K562 (cell line): ENCODE measurements around the gene JUN. TPM values are rescaled to one million over a fixed set of nuclear protein-coding genes. Genes with fewer than 3 reads are reported as not detected.

Experiments
- CBX5 ChIP-seq: IDR thresholded peaks from 2 replicates; pipeline ENCODE4 v1.6.1; 2014; ENCODE audit warnings: low read depth, borderline replicate concordance
- CCAR2 ChIP-seq: fragments of 200-400 bp; formaldehyde crosslinking; IDR thresholded peaks from 2 replicates; pipeline ENCODE4 v1.6.1; 2017; ENCODE audit warnings: mild to moderate bottlenecking, low read depth, low read length
- CHD1 ChIP-seq: fragments of 200-600 bp; sonication (generic); IDR thresholded peaks from one replicate; pipeline ENCODE4 v1.6.1; 2012; ENCODE audit warnings: mild to moderate bottlenecking, moderate library complexity, low read length, inconsistent platforms
- EP300 ChIP-seq: IDR thresholded peaks from 2 replicates; pipeline ENCODE4 v1.6.1; 2012; ENCODE audit warnings: low read length, improper control_type of control experiment
- GABPB1 ChIP-seq: sonication (generic); formaldehyde crosslinking; IDR thresholded peaks from 2 replicates; pipeline ENCODE4 v1.8.0; 2022; ENCODE audit warnings: mild to moderate bottlenecking, missing genetic modification reagents
- GATAD2B ChIP-seq: fragments of 450-650 bp; IDR thresholded peaks from 2 replicates; pipeline ENCODE4 v1.6.1; 2017; ENCODE audit warnings: mild to moderate bottlenecking, borderline replicate concordance
- MBD2 ChIP-seq: sonication (generic); IDR thresholded peaks from 2 replicates; pipeline ENCODE4 v1.6.1; 2016; ENCODE audit warnings: low read depth, borderline replicate concordance
- PRPF4 ChIP-seq: fragments of 200-400 bp; formaldehyde crosslinking; IDR thresholded peaks from one replicate; pipeline ENCODE4 v1.6.1; 2017; ENCODE audit warnings: low read length, low read depth, mild to moderate bottlenecking; ENCODE audit not compliant: insufficient read depth, poor library complexity, severe bottlenecking
- TCF3 ChIP-seq: sonication (generic); formaldehyde crosslinking; IDR thresholded peaks from 2 replicates; pipeline ENCODE4 v1.4.0; 2020; ENCODE audit warnings: mild to moderate bottlenecking, missing genetic modification reagents
- ZNF75A ChIP-seq: fragments of 450-650 bp; formaldehyde crosslinking; IDR thresholded peaks from 2 replicates; pipeline ENCODE4 v1.4.0; 2020; ENCODE audit warnings: mild to moderate bottlenecking
- polyA plus RNA-seq, 8 experiments: library from polyadenylated mRNA; depleted of rRNA in 4 of 8; stranded (reverse) in 5 of 8; unstranded in 3 of 8; fragments of >200 nt; fragmentation: Nextera tagmentation in 2 of 8; fragmentation: Illumina TruSeq in 1 of 8; extraction: Ambion mirVana in 2 of 8; extraction: Trizol in 1 of 8; gene quantifications; 2 replicates each; pipeline versions ENCODE4 v1.2.1 to v1.2.3, GENCODE V29; 2011 to 2014; ENCODE audit warnings: inconsistent platforms in 1 of 8, missing spikeins in 1 of 8
- total RNA-seq, 7 experiments: library from RNA; depleted of rRNA in 6 of 7; stranded (reverse); fragments of >200 nt in 6 of 7; fragmentation: Illumina TruSeq in 2 of 7; extraction: Trizol in 2 of 7; gene quantifications; 2 replicates each; pipeline versions ENCODE4 v1.2.1 to v1.2.3, GENCODE V29; 2011 to 2021; ENCODE audit warnings: low replicate concordance in 1 of 7
- TF ChIP-seq, protein P1 (sequence below): sonication (generic); formaldehyde crosslinking; IDR thresholded peaks from 2 replicates; pipeline ENCODE4 v1.8.0; 2023; ENCODE audit warnings: mild to moderate bottlenecking, missing genetic modification reagents
- TF ChIP-seq, protein P2 (sequence below), 2 experiments: fragments of 450-650 bp; IDR thresholded peaks; 2 replicates each; pipeline ENCODE4 v1.6.1; 2018; ENCODE audit warnings: mild to moderate bottlenecking in 2 of 2, low read depth in 1 of 2; ENCODE audit not compliant: partially characterized antibody in 2 of 2
- TF ChIP-seq, protein P3 (sequence below): fragments of 200-800 bp; sonication (Bioruptor generic); IDR thresholded peaks from 2 replicates; pipeline ENCODE4 v1.6.1; 2017; ENCODE audit warnings: missing genetic modification characterization, missing compliant biosample characterization
- TF ChIP-seq, protein P4 (sequence below): fragments of 450-650 bp; formaldehyde crosslinking; IDR thresholded peaks from 2 replicates; pipeline ENCODE4 v1.4.0; 2020; ENCODE audit warnings: mild to moderate bottlenecking, mixed read lengths
- TF ChIP-seq, protein P5 (sequence below), 2 experiments: fragments of 450-650 bp; conservative IDR thresholded peaks; 2 replicates each; pipeline ENCODE4 v1.6.1; 2017; ENCODE audit warnings: mild to moderate bottlenecking in 2 of 2, moderate library complexity in 2 of 2

Gene JUN
- total and polyA plus RNA-seq, 9 of the 15 experiments (the other 6 are each of a cell fraction or from before 2014, with no cell fraction given) = 0.32 to 23.4 (median 4.0) TPM

DNA sequence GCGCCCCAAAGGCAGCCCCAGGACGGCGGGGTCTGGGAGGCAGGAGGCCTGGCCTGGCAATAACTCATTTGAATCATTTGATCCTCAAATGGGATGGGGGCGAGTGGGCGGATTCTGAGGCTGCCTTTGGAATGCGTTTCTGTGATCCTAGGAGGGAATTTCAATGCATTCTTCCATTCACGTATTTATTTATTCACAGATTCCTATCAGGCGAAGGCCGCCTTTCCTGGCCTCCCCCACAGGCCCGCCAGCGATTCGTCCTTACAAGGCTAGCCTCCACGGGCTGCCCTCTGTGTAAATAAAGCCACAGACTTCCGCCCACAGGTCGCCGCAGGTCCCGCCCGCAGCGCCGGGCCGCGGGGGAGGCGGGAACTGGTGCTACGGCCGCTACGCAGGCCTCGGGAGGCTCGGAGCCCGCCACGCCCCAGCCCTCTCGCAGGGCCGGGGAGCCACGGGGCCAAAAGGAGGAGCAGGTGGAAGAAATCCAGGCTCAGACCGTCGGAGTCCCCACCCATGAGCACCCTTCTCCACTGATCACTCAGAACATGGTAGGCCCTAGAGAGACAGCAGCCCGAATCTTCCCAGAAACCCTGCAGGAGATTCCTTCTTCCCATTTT lies 31.3 kb upstream of the JUN start (continued):
- TF ChIP-seq, protein P1, sequence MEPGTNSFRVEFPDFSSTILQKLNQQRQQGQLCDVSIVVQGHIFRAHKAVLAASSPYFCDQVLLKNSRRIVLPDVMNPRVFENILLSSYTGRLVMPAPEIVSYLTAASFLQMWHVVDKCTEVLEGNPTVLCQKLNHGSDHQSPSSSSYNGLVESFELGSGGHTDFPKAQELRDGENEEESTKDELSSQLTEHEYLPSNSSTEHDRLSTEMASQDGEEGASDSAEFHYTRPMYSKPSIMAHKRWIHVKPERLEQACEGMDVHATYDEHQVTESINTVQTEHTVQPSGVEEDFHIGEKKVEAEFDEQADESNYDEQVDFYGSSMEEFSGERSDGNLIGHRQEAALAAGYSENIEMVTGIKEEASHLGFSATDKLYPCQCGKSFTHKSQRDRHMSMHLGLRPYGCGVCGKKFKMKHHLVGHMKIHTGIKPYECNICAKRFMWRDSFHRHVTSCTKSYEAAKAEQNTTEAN = no peak
- peak; percentile 29; the same call in 1 of the 2 replicates for TF ChIP-seq MBD2
- no peak for TF ChIP-seq PRPF4
- TF ChIP-seq GABPB1 (CRISPR knock-in tag) = peak; percentile 54; the same call in 1 of the 2 replicates
- TF ChIP-seq CHD1 = no peak
- TF ChIP-seq CBX5 = no peak
- TF ChIP-seq, protein P2, sequence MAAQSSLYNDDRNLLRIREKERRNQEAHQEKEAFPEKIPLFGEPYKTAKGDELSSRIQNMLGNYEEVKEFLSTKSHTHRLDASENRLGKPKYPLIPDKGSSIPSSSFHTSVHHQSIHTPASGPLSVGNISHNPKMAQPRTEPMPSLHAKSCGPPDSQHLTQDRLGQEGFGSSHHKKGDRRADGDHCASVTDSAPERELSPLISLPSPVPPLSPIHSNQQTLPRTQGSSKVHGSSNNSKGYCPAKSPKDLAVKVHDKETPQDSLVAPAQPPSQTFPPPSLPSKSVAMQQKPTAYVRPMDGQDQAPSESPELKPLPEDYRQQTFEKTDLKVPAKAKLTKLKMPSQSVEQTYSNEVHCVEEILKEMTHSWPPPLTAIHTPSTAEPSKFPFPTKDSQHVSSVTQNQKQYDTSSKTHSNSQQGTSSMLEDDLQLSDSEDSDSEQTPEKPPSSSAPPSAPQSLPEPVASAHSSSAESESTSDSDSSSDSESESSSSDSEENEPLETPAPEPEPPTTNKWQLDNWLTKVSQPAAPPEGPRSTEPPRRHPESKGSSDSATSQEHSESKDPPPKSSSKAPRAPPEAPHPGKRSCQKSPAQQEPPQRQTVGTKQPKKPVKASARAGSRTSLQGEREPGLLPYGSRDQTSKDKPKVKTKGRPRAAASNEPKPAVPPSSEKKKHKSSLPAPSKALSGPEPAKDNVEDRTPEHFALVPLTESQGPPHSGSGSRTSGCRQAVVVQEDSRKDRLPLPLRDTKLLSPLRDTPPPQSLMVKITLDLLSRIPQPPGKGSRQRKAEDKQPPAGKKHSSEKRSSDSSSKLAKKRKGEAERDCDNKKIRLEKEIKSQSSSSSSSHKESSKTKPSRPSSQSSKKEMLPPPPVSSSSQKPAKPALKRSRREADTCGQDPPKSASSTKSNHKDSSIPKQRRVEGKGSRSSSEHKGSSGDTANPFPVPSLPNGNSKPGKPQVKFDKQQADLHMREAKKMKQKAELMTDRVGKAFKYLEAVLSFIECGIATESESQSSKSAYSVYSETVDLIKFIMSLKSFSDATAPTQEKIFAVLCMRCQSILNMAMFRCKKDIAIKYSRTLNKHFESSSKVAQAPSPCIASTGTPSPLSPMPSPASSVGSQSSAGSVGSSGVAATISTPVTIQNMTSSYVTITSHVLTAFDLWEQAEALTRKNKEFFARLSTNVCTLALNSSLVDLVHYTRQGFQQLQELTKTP (IDR thresholded peaks at IDR 0.05; ENCODE audit: low read depth in 1 of 2, partially characterized antibody in 2 of 2) = no peak
- TF ChIP-seq TCF3 (CRISPR knock-in tag) = peak; percentile 45
- TF ChIP-seq, protein P3, sequence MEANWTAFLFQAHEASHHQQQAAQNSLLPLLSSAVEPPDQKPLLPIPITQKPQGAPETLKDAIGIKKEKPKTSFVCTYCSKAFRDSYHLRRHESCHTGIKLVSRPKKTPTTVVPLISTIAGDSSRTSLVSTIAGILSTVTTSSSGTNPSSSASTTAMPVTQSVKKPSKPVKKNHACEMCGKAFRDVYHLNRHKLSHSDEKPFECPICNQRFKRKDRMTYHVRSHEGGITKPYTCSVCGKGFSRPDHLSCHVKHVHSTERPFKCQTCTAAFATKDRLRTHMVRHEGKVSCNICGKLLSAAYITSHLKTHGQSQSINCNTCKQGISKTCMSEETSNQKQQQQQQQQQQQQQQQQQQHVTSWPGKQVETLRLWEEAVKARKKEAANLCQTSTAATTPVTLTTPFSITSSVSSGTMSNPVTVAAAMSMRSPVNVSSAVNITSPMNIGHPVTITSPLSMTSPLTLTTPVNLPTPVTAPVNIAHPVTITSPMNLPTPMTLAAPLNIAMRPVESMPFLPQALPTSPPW (CRISPR knock-in tag) = peak; percentile 62
- TF ChIP-seq GATAD2B = peak; percentile 23; the same call in 1 of the 2 replicates
- TF ChIP-seq CCAR2 = no peak
- TF ChIP-seq, protein P4, sequence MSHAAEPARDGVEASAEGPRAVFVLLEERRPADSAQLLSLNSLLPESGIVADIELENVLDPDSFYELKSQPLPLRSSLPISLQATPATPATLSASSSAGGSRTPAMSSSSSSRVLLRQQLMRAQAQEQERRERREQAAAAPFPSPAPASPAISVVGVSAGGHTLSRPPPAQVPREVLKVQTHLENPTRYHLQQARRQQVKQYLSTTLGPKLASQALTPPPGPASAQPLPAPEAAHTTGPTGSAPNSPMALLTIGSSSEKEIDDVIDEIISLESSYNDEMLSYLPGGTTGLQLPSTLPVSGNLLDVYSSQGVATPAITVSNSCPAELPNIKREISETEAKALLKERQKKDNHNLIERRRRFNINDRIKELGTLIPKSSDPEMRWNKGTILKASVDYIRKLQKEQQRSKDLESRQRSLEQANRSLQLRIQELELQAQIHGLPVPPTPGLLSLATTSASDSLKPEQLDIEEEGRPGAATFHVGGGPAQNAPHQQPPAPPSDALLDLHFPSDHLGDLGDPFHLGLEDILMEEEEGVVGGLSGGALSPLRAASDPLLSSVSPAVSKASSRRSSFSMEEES (CRISPR knock-in tag) = no peak
- no peak for TF ChIP-seq ZNF75A
- TF ChIP-seq EP300 = peak; percentile 72
- TF ChIP-seq, protein P5, sequence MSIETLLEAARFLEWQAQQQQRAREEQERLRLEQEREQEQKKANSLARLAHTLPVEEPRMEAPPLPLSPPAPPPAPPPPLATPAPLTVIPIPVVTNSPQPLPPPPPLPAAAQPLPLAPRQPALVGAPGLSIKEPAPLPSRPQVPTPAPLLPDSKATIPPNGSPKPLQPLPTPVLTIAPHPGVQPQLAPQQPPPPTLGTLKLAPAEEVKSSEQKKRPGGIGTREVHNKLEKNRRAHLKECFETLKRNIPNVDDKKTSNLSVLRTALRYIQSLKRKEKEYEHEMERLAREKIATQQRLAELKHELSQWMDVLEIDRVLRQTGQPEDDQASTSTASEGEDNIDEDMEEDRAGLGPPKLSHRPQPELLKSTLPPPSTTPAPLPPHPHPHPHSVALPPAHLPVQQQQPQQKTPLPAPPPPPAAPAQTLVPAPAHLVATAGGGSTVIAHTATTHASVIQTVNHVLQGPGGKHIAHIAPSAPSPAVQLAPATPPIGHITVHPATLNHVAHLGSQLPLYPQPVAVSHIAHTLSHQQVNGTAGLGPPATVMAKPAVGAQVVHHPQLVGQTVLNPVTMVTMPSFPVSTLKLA (conservative IDR thresholded peaks at IDR 0.05) = peak; percentile 47 to 71; a peak in 3 of 4 replicates
